Stimulated activated naive CD8-positive, alpha-beta T cell treated with anti-CD3 and anti-CD28 coated beads, Interleukin-15, Interleukin-2, amounts not matched to agents 100 U/mL and 50 U/mL, for 24 hours (primary cell): ENCODE results near the gene GPRC5A.
A peak's percentile ranks its signal among the peaks of the same experiment; 100 is the strongest.
"Not testable (repeated sequence)": the region's sequence is repeated elsewhere in the genome, so short reads cannot be mapped to it uniquely, and the experiment has no call there.

ENCODE experiments used
- ATAC-seq: fragments of 150-1000 bp; cut with Tn5 transposase; one replicate; pipeline ENCODE4 v1.10.0; 2021
- DNase-seq: peaks from one replicate; pipeline ENCODE4 v3.0.0; 2021

GPRC5A gene, protein sequence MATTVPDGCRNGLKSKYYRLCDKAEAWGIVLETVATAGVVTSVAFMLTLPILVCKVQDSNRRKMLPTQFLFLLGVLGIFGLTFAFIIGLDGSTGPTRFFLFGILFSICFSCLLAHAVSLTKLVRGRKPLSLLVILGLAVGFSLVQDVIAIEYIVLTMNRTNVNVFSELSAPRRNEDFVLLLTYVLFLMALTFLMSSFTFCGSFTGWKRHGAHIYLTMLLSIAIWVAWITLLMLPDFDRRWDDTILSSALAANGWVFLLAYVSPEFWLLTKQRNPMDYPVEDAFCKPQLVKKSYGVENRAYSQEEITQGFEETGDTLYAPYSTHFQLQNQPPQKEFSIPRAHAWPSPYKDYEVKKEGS

DNA sequence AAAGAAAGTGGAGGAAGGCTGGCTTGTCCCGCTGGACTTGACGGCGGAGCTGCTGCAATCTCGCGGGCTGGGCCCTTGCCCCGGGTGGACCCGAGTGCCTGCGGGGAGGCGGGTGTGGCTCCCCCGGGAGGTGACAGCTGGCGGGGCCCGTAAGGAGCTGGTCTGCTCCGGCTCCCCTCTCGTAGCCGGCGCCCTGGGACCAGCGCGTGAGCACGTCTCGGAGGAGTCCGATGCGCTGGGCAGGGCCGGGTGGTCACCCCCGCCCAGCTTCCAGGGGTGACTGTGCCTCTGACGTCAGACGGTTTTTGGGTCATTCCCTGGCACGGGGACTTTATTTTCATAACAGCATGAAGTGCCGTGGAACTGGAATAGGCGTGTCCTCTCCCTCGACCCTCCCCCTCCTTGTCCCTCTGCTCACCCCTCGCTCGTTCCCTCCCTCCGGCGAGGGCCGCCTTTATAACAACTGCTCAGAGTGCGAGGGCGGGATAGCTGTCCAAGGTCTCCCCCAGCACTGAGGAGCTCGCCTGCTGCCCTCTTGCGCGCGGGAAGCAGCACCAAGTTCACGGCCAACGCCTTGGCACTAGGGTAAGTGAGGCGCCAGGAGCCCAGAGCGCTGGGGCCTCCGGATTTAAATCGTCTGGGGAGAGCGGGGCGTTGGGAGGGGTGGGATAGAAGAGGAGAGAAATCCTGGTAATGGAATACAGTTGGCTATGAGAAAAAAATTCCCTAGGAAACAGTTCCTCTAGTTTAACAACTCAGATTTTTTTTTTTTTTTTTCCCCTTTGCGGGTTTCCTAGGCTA is at the start of gene GPRC5A:
GPRC5A (plus strand) TSS at position 483 of the 801 bp plus-strand sequence. CDS start 16,688 bp downstream, outside the sequence.
- ATAC-seq (peak; percentile 77), DNase-seq (peak; percentile 50)

DNA sequence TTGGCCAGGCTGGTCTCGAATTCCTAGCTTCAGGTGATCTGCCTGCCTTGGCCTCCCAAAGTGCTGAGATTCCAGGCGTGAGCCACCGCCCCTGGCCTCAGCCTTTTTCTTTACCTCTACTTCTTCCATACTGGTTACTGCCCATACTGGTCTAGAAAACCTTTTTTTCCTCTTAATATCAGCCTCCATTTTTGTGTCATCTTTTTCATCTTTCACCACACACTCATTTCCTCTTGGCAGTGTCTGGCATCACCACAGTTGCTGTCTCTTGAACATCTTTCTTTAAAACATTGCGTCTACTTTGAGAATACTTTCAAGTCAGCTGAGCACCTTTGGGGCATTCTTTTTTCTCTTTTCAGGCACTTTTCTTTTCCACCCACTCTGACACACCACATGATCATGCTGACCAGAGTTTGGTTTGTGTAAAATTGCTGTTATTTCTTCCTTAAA is 45.5 kb upstream of the GPRC5A start:
- ATAC-seq, result no peak
- no peak for DNase-seq

DNA sequence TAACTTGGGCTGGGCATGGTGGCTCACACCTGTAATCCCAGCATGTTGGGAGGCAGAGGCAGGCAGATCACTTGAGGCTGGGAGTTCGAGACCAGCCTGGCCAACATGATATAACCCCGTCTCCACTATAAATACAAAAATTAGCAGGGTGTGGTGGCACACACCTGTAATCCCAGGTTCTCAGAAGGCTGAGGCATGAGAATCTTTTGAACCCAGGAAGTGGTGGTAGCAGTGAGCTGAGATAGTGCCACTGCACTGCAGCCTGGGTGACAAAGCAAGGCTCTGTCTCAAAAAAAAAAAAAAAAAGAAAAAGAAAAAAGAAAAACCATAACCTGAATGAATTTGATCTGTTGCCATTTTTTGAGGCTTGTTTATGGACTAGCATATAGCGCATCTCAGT is 44.6 kb upstream of the GPRC5A start:
- not testable (repeated sequence) for ATAC-seq, DNase-seq

DNA sequence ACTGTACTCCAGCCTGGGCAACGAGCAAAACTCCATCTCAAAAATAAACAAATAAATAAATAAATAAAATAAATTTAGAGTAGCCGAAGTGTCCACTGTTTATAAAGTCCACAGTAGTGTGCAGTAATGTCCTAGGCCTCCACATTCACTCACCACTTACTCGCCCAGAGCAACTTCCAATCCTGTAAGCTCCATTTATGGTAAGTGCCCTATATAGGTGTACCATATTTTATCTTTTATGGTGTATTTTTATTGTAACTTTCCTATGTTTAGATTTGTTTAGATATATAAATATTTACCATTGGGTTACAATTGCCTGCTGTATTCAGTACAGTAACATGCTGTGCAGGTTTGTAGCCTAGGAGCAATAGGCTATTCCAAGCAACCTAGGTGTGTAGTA is 37.9 kb upstream of the GPRC5A start:
- no peak for ATAC-seq
- DNase-seq, result no peak

DNA sequence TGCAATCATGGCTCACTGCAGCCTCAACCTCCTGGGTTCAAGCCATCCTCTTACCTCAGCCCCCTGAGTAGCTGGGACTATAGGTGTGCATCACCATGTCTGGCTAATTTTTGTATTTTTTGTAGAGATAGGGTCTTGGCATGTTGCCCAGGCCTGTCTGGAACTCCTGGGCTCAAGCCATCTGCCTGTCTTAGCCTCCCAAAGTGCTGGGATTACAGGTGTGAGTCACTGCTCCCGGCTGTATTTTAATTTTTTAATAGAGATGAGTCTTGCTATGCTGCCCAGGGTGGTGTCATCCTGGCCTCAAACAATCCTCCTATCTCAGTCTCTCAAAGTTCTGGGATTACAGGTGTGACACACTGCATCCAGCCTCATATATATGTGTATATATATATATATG is 31.7 kb upstream of the GPRC5A start:
- no peak for DNase-seq
- no peak for ATAC-seq

DNA sequence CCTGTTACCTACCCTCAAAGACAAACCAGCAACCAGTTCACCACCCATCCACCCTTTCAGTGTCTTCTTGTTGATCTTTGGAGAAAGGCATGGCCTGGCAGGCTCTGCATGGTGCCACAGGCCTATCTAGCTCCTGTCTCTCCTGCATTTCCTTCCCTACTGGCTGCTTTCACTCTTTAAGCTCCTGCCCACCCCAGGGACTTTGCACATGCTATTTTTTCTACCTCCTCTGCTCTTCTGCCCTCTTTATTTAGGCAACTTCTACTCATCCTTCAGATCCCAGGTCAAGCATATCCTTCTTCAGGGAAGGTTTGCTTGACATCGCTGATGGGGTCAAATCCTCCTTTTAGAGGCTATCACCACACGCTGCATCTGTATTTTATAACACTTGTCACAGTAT is 27.1 kb upstream of the GPRC5A start:
- no peak for ATAC-seq
- no peak for DNase-seq

DNA sequence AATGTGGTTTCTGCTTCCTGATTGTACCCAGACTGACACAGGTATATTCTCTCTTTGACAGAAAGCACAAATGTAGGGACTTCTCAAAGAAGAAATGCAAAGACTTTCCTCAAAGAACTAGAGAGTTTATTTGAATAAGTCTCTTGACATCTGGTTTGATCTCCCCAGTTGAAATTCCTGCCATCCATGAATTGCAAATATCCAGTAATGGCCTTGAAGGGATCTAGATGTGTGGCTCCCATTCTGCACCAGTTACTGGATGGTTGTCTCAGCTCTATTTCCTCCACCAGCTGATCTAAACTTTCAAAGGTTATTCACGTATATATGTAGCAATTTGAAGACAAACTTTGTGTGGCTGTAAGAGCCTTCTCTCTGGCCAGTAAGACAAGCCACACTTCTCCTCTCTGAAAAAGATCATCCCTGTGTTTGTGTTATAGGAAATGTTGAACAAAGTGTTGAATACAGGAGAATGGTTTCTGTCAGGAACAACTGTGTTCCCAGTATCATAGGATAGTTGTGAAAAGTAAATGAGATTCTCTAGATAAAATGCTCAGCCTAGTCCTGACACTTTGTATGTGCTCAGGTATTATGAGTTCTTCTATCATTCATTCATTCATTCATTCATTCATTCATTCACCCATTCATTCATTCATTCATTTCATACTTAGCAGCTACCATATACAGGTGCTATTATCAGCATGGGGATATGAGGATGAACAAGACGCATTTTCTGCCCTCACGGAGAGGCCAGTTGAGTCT is 22.7 kb upstream of the GPRC5A start:
- ATAC-seq (no peak), DNase-seq (no peak)

DNA sequence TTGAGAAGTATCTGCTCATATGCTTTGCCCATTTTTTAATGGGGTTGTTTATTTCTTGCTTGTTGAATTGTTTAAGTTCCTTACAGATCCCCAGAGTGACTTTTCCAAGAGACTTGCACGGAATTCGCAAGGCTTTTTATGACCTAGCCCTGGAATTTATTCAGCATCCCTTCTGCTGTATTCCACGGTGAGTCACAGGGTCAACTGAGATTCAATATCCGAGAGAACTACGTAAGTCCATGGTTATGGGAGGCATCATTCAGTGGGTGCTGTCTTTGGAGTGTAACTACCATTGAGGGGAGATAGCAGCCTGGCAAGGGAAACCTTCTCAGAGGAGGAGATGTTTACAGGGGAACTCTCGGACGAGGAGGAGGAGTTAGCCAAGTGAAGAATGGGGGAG is 20.9 kb upstream of the GPRC5A start:
- ATAC-seq (no peak), DNase-seq (no peak)

DNA sequence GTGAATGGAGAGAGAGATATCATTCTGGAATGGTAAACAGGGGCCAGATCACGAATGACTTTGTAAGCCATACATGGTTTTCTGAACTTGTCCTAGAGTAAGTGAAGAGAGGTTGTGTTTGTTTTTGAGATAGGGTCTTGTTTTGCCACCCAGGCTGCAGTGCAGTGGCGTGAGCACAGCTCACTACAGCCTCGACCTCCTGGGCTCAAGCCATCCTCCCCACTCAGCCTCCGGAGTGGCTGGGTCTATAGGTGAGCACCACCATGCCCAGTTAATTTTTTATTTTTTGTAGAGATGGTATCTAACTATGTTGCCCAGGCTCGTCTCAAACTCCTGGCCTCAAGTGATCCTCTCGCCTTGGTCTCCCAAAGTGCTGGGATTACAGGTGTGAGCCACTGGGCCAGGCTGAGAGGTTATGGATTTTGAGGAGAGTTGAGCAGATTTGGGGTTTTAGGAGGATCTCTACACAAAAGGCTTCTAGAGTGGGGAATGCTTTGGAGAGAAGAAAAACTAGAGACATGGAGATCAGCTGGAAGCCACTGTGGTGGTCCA is 19.7 kb upstream of the GPRC5A start:
- no peak for DNase-seq
- no peak for ATAC-seq

DNA sequence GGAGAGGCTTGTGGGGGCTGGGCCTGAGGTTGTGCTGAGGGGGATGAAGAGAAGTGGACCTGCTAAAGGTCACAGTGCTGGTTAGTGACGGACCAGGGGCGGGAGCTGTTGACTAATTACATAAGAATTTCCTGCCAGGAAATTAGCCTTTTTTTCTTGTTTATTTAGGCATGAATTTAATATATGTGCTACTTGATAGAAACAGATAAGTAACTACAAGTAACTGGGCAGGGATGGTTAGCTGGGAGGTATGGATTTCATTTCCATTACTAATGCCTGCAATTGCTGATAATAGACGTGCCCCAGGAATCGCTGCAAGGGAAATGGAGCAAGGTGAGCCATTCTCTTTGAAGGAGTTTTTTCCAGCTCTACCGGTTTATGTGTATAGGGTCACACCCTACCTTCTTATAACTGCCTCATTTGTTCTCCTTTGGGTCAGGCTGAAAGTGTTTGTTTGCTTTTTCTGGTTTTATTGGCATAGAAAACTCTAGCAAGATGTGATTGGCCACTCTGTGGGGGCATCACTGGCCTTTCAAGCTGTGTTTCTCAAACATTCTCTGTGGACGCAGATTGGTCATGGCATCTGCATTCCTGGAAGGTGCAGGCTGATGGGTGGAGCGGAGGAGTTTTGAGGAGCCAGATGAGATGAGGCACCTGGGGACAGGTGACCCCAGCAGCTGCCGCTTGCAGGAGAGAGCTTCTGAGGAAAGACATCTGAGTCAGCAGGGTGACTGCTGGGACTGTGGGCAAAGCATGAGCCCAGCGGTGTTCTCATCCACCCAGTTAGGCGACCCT is 19.0 kb upstream of the GPRC5A start:
- no peak for ATAC-seq
- DNase-seq, result no peak

DNA sequence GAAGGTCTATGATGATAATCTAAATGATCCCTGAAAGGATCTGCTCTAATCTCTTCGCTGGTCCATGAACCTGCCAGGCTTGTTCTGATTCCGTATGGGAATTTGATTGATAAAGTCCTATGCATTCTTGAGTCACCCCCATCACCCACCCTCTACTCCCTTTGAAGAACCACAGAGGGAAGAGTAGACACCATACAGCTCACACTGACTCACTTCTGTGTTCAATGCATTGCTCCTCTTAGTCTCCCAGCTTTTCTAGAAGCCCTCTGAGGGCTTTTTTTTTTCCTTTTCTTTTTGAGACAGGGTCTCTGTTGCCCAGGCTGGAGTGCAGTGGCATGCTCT is 18.5 kb upstream of the GPRC5A start:
- ATAC-seq (no peak), DNase-seq (no peak)

DNA sequence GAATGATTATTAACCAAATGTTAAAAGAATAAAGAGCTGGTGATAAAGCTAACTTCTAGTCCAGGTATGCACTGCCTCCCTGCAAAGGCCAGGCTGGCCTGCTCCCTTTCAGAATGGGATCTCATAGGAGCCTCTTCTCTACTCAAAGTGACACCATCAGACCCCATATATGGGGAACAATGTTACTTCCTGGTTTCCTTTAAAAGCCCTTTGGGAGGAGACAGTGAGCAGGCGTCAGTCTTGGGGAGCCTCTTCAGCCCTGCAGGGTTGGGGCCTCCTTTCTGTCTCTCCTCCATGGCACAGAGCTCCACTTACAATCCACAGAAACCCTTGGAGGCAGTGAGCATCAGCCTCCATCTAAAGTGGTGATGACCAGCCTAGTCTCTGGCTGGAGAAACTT is 17.3 kb upstream of the GPRC5A start:
- ATAC-seq (no peak), DNase-seq (no peak)

DNA sequence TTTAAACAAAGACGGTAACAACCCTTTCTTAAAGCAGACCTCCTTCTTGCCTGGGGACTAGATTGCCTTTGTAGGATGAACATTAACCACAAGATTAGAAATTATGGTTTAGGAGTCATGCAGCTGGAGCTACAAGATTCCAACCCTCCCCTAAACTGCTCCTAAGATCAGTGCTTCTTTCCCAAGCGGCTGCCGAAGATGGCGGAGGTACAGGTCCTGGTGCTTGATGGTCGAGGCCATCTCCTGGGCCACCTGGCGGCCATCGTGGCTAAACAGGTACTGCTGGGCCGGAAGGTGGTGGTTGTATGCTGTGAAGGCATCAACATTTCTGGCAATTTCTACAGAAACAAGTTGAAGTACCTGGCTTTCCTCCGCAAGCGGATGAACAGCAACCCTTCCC is 16.1 kb upstream of the GPRC5A start:
- not testable (repeated sequence) for ATAC-seq, DNase-seq

DNA sequence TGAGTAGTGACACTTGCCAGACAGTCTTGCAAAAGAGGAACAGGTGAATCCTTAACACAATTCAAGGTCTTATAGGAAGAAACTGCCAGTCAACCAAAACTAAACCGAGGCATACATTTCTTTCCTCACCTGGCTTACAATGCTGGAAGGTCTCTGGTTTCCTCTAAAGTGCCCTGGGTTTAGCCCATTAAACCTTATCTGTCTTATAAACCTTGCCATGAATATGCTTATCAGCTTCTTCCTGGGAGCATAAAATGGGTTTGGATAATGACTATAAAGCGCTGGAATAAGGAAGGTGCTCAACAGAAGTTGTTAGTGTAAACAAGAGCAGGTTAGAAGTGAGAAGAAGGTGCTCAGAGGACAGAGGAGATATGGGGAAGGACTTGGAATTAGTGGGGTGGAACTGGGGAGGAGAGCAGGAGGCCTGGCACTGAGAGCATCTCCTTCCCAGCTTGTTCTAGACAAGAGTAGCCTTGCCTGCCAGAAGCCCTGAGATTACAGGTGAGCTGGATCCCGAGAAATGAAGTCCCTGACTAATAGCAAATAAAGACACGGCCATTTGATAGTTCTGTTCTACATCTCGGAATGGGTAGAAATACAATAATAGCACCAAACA is 14.1 kb upstream of the GPRC5A start:
- no peak for DNase-seq

DNA sequence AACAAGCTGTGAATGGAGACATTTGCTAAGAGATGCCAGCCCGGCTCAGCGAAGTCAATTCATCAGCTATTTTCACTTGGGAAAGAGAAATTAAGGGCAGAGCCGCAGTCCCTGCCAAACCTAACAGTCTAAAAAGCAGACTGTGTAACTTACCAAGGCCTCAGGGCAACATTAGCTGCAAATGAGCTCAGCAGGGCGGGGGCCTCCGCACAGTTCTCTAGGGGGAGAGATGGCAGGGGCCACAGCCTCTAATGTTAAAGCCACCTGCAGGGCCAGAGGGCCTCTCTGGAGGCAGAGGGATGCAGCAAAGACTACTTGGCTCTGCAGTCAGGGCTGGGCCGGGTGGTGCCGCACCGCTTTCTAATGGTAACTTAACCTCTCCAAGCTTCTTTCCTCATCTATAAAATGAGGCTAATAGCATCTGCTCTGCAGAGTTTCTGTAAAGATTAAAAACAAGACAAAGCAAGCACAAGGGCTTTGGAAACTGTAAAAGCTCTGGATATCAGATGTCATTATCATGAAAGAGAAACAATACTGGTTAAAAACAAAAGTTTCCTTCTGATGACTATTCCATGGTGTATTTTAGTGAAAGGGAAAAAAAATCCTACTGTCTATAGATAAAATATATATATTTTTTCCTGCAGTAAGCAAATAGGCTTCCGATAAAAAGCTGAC is 13.4 kb upstream of the GPRC5A start:
- ATAC-seq, result no peak
- DNase-seq, result no peak

More for the DNA sequence above, 14.1 kb upstream of the GPRC5A start:
- ATAC-seq, result no peak

DNA sequence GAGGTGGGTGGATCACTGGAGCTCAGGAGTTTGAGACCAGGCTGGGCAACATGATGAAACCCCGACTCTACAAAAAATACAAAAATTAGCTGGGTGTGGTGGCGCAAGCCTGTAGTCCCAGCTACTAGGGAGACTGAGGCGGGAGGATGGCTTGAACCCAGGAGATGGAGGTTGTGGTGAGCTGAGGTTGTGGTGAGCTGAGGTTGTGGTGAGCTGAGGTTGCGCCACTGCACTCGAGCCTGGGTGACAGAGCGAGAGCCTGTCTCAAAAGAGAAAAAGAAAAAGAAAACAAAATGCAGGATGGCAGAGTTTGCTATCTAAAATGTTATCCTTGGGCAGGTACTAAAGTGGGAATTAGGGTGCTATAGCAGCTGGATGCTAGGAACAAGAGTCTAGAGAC is 10.8 kb upstream of the GPRC5A start:
- ATAC-seq (no peak), DNase-seq (no peak)

DNA sequence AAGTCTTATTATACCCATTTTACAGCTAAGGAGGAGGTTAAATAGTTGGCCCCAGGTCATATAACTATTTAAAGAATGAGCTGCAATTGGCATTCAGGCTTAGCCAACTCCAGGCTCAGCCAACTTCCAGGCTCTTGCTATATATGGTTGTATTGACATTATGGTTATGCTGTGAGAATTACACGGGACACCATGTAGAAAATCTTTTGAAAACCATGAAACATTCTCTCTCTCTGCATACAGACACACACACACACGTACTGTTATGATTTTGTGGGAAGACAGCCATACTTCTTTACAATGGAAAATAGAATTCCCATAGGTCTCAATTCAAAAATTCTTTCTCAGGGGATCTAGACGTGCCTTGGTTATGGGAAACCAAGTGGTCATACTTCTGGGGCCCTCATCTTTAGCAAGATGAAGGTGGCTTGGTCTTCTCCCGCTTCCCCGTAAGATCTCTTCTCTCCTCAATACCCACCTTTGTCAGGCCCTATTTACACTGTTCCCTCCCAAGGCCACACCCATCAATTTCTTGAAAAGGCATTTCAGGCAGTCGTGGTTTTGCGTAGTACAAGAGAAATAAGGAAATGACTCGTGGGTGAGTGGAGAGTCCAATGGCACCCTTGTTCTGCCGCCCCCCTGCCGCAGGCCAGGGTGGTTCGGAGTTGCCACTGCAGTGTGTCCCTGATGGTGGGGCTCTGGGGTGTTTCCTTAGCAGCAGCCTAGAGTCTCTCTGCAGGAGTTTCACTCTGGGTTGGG is 10.0 kb upstream of the GPRC5A start:
- DNase-seq (no peak), ATAC-seq (peak; percentile 46)

DNA sequence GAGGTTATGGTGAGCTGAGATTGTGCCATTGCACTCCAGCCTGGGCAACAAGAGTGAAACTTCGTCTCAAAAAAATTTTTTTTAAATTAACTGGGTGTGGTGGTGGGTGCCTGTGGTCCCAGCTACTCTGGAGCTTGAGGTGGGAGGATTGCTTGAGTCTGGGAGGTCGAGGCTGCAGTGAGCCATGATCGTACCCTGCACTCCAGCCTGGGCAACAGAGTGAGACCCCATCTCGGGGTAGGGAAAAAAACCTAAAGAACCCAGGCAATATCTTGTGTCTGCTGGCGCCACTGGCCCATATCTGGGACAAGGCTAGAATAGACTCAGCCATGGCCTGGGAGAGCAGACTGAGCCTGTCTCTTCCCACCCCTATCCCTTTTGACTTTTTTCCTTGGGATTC is 9.1 kb upstream of the GPRC5A start:
- no peak for ATAC-seq

DNA sequence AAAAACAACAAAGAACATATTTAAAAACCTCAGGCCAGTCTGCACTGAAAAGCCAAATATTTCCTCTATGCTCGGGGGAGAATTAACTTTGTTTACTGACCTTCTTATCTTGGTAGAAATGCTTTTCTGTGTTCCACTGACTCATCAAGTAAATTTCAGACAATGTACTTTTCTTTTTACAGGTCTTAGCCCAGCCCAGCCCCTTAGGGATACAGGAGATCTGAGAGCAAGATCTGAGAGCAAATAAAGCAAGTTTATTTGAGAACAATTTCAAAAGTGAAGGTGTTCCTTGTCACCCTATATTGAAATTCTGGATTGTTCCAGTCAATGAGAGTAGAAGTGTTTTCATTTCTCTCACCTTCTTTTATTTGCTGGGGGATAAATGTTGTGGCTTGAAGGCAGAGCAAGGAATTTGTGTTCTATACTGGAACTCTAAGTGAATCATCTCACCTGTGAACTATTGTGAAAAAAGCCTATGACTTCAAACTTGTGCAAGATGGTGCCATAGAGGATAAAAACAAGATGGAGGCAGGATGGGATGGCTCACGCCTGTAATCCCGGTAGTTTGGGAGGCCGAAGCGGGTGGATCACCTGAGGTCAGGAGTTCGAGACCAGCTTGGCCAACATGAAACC is 7.9 kb upstream of the GPRC5A start:
- ATAC-seq, result no peak
- no peak for DNase-seq

More for the DNA sequence above, 9.1 kb upstream of the GPRC5A start:
- no peak for DNase-seq
